Mesodermal cell (in vitro differentiated cells): ENCODE results near the gene ACKR1.
A peak's percentile ranks its signal among the peaks of the same experiment; 100 is the strongest.

Experiments used
- H3K27ac ChIP-seq: 2 replicates; pipeline ENCODE4 v1.7.0; 2013; ENCODE audit warnings: mild to moderate bottlenecking, low read depth, low read length, moderate library complexity; ENCODE audit not compliant: severe bottlenecking
- H3K36me3 ChIP-seq: 2 replicates; pipeline ENCODE4 v1.7.1; 2013; ENCODE audit warnings: mild to moderate bottlenecking, low read length, moderate library complexity; ENCODE audit not compliant: control insufficient read depth, insufficient read depth
- H3K4me1 ChIP-seq: one replicate; pipeline ENCODE4 v1.7.1; 2013; ENCODE audit warnings: mild to moderate bottlenecking, low read length; ENCODE audit not compliant: insufficient read depth, control insufficient read depth, poor library complexity, severe bottlenecking
- H3K4me3 ChIP-seq: 2 replicates; pipeline ENCODE4 v1.7.0; 2013; ENCODE audit warnings: low read length, control low read depth, mild to moderate bottlenecking; ENCODE audit not compliant: insufficient read depth, poor library complexity, severe bottlenecking; ENCODE audit errors: extremely low read depth
- H3K9me3 ChIP-seq: 2 replicates; pipeline ENCODE4 v1.7.1; 2013; ENCODE audit warnings: mild to moderate bottlenecking, low read length, moderate library complexity; ENCODE audit not compliant: control insufficient read depth
- WGBS, 2 experiments: methylation state at CpG; one replicate each; pipeline ENCODE4 v1.1.5; 2013; ENCODE audit warnings: missing lambda C conversion rate in 2 of 2; ENCODE audit not compliant: insufficient coverage in 2 of 2; 5-methylcytosine and 5-hydroxymethylcytosine counted together

ACKR1 gene

DNA sequence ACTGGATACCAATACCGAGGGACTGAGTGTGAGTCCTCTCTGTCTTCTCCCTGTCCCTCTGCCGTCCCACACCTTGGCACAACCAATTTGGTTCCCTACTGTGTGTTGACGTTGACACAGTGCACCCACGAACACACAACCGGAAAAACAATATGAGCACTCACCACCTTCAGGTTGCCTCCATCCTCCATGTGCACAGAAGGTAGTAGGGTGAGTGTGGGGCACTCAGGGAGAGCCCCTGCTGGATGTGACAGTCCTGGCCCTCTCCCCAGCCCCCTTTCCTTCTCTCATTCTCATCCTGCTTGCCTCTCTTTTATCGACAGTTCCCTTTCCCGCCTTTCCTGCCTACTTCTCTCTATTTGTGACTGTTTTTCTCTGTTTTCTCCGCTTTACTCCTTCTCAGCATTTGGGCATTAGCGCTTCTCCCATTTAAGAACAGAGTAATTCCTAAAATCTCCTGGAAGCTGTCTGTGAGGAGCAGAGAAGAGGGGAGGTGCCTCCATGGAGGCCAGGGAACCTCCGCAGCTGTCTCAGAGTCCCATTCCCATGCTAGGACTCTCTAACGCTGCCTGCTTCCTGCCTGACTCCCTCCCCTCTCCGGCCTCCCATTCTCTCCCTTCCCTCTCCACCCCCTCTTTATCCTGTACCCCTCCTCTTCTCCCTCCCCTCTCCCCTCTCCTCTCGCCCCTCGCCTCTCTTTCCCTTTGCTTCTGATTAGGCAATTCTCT lies 16.9 kb upstream of the ACKR1 start:
- Histone ChIP-seq H3K9me3 (no peaks in the 10 kb centered on the region), H3K27ac (peak overlapping the region; percentile 78), H3K4me3 (peak overlapping the region; percentile 39), H3K36me3 (peaks cover 4% of the 10 kb centered on the region), H3K4me1 (peaks cover 9% of the 10 kb centered on the region)
- WGBS, 2 experiments, result 4% methylated on average over 8 to 9 of the region's 14 CpGs

DNA sequence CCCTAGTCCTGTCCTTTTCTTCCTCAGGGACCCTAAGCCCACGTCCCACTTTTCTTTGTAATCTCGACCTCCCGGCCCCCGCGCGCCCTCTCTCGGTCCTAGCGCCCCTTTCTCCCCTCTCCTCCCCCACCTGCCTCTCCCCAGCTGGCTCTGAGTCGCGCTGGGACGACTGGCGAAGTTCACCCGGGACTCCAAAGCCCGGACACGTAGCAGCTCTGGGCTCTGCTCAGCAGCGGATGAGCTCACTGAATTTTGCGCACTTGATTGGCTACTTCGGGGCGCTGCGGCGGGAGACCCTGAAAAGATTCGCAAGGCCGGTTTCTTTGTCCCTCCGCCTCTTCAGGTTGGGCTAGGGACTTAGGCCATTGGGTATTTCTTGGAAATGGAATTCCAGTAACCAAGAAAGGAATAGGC lies 16.3 kb upstream of the ACKR1 start:
- no peaks in the 10 kb centered on the region for H3K9me3 ChIP-seq
- peak overlapping the region; percentile 39 for H3K4me3 ChIP-seq
- WGBS, 2 experiments, result 1 to 2% methylated on average over 10 to 22 of the region's 24 CpGs
- H3K27ac ChIP-seq, result peak overlapping the region; percentile 78
- H3K36me3 ChIP-seq, result peaks cover 7% of the 10 kb centered on the region
- H3K4me1 ChIP-seq, result peaks cover 9% of the 10 kb centered on the region

DNA sequence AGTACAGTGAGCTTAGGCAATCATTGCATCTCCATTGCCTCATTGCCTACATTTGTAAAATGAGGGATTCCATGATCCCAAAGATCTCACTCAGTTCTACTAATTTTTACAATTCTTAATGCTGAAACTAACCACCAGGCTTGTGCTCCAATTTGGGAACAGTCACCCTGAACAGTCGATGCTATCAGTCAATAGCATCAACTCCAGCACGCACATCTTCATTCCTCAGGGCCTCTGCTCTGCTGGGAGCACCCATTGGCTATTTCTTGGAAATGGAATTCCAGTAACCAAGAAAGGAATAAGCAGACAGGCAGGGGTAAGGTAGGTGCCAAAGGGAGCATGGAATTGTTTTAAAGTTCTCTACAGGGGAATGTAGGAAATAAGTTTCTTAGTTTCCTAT lies 14.2 kb upstream of the ACKR1 start:
- Histone ChIP-seq H3K36me3 (peaks cover 7% of the 10 kb centered on the region), H3K4me1 (peaks cover 9% of the 10 kb centered on the region), H3K4me3 (no peak overlapping the region), H3K9me3 (no peaks in the 10 kb centered on the region), H3K27ac (no peak overlapping the region)
- 83 to 100% methylated on average over 2 of the region's 2 CpGs for whole genome bisulfite sequencing, 2 experiments

DNA sequence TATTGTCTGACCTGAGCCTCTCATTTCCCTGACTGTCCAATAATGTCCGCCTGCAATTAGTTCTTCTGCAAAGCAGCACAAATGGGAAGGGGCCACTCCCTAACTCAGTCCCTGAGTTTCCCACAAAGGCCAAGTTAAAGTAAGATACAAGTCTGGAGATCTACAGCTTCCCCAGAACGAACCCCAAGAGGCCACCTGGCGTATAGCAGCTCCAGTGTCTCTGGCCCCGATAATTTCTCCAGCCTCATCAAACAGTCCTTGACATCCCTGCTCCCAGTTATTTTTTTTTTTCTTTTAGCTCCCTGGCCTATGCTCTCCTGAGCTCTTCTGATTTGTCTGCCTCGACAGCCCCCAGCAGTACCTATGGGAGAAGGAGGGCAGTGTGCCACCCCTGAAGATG lies 8.1 kb upstream of the ACKR1 start:
- Histone ChIP-seq H3K27ac (no peak overlapping the region), H3K4me3 (no peak overlapping the region), H3K9me3 (no peaks in the 10 kb centered on the region), H3K4me1 (no peaks in the 10 kb centered on the region), H3K36me3 (peaks cover 13% of the 10 kb centered on the region)
- WGBS, 2 experiments, result 68 to 74% methylated on average over 4 to 5 of the region's 5 CpGs

DNA sequence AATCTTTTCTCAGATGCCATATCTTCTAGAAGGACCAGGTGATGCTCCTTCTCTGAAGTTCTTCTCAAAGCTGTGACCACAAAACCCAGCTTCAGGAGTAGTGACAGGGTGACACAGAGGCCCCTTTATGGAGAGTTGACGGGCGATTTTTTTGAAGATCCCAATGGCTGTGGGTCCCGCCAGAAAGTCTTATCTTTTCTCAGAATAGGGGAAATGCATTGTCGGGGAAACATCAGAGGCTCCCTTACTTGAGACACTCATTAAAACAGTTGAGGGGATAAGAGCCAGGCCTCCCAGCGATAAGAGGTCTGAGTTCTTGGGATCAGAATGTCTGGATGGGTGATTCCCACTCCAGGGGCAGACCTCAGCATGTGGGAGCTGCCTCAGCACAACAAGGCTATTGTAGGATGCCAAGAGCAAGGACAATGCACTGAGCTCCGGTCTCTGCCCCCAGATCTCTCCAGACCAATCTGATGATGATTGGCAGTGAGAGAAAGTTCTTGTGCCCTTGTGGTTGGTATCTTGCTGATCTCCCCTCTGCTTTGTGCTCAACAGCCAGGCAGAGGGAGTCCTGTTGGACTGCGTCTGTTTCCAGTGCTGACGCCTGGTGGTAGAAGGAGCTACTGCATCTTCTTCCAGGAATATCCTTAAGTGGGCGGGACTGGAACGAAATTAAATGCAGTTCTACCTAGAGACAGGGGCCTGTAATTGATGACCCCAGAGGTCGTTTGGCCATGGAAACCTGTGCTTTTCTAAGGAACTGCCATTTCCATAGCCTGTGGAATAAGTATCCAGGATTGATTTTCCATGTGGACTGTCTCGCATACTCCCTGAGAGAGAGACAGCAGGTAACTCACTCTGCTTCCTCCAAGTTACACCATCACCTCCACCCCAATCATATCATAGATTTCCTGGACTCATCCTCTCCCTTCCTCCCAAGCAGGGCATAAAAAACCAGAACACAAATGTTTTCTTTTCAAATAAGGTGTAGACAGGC lies 6.8 kb upstream of the ACKR1 start:
- WGBS, 2 experiments, result 52 to 64% methylated on average over 7 to 10 of the region's 12 CpGs
- no peak overlapping the region for H3K4me3 ChIP-seq
- H3K27ac ChIP-seq, result no peak overlapping the region
- no peaks in the 10 kb centered on the region for H3K4me1 ChIP-seq
- no peaks in the 10 kb centered on the region for H3K9me3 ChIP-seq
- H3K36me3 ChIP-seq, result peaks cover 9% of the 10 kb centered on the region

DNA sequence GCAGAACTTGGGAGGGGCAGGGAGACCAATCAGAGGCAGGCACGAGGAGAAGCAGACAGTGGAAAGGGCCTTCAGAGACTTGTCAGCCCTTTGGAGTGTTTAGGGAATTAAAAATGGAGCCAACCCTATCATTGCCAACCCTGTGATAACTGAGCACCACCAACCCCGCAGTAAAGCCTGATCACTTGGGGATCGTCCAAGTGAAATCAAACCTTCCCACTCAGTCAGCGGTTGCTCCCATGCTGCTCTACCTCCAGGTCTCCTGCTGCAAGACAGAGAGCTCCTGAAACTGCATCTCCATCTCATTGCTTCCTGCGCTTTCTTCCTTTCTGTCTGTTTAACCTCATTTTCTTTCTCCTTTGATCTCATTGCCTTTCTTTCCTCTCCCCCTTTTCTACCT lies 4.8 kb upstream of the ACKR1 start:
- peaks cover 6% of the 10 kb centered on the region for H3K36me3 ChIP-seq
- WGBS, 2 experiments, result 90 to 98% methylated on average over 4 to 5 of the region's 5 CpGs
- peaks cover 2% of the 10 kb centered on the region for H3K4me1 ChIP-seq
- H3K4me3 ChIP-seq, result no peak overlapping the region
- no peaks in the 10 kb centered on the region for H3K9me3 ChIP-seq
- H3K27ac ChIP-seq, result no peak overlapping the region

DNA sequence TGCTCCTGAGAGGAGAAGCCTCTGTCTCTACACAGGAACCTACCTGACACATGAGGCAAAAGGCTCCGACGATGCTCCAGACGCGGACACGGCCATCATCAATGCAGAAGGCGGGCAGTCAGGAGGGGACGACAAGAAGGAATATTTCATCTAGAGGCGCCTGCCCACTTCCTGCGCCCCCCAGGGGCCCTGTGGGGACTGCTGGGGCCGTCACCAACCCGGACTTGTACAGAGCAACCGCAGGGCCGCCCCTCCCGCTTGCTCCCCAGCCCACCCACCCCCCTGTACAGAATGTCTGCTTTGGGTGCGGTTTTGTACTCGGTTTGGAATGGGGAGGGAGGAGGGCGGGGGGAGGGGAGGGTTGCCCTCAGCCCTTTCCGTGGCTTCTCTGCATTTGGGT lies 3.9 kb upstream of the ACKR1 start:
- 91 to 94% methylated on average over 8 to 9 of the region's 18 CpGs for WGBS, 2 experiments

DNA sequence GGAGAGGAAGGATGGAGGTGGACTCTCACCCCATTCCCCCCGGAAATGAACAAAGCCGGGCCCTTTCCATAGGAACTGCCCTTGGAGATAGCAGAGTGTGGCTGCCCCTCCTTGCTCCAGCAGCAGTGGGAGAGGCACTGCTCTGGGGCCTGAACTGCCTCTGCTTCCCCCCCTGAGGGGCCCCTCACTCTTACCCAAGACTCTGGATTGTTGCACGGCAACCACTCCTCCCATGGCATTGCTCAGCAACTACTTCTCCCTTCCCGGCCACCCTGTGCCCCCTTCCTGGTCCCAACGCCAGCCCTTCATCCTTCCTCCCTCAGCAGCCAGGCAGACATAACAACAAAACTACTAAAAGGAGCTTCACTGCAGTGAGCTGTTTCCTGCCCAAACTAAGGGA lies 3.0 kb upstream of the ACKR1 start:
- H3K36me3 ChIP-seq, result peaks cover 6% of the 10 kb centered on the region
- no peak overlapping the region for H3K27ac ChIP-seq
- no peak overlapping the region for H3K4me3 ChIP-seq
- 84 to 86% methylated on average over 2 to 5 of the region's 5 CpGs for WGBS, 2 experiments
- H3K9me3 ChIP-seq, result no peaks in the 10 kb centered on the region
- peaks cover 2% of the 10 kb centered on the region for H3K4me1 ChIP-seq

More for the DNA sequence above, 3.9 kb upstream of the ACKR1 start:
- Histone ChIP-seq H3K27ac (no peak overlapping the region), H3K9me3 (no peaks in the 10 kb centered on the region), H3K36me3 (peaks cover 6% of the 10 kb centered on the region), H3K4me1 (peaks cover 2% of the 10 kb centered on the region), H3K4me3 (no peak overlapping the region)

DNA sequence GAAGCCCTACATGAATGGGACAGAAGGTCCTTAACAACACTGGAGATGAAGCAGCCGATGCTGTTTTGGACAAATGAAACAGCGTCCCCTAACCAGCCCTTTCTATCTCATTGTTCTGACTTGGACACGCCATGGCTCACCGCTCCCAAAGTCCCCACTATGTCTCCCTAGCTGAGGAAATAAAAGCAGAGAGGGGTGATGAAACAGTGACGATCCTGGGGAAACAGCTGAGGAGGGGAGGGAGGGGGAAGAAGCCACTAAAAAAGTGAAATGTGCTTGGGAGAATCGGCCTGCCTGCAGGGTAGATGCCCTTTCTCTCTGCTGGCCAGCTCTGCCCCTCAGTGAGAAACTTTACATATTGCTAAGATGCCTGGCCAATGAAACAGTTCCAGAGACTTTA lies 1.1 kb upstream of the ACKR1 start:
- no peak overlapping the region for H3K27ac ChIP-seq
- no peaks in the 10 kb centered on the region for H3K9me3 ChIP-seq
- WGBS, 2 experiments, result 86 to 89% methylated on average over 1 to 4 of the region's 6 CpGs
- H3K4me1 ChIP-seq, result peaks cover 2% of the 10 kb centered on the region
- no peak overlapping the region for H3K4me3 ChIP-seq
- H3K36me3 ChIP-seq, result no peaks in the 10 kb centered on the region

DNA sequence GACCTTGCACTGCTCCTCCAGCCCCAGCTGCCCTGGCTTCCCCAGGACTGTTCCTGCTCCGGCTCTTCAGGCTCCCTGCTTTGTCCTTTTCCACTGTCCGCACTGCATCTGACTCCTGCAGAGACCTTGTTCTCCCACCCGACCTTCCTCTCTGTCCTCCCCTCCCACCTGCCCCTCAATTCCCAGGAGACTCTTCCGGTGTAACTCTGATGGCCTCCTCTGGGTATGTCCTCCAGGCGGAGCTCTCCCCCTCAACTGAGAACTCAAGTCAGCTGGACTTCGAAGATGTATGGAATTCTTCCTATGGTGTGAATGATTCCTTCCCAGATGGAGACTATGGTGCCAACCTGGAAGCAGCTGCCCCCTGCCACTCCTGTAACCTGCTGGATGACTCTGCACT lies 550 bp downstream of the ACKR1 start:
- 58 to 63% methylated on average over 4 to 5 of the region's 6 CpGs for WGBS, 2 experiments

More for the DNA sequence above, 550 bp downstream of the ACKR1 start:
- no peak overlapping the region for H3K4me3 ChIP-seq
- peaks cover 2% of the 10 kb centered on the region for H3K4me1 ChIP-seq
- H3K27ac ChIP-seq, result no peak overlapping the region
- no peaks in the 10 kb centered on the region for H3K36me3 ChIP-seq
- no peaks in the 10 kb centered on the region for H3K9me3 ChIP-seq
